ENCODE results near the gene AGAP3. TPM values are rescaled to one million over a fixed set of nuclear protein-coding genes. Genes with fewer than 3 reads are reported as not detected.

AGAP3 gene
- polyA plus RNA-seq, 1 donor (not counting 4 experiments of a cell fraction or from before 2014, with no cell fraction given), result 64.3 TPM

DNA sequence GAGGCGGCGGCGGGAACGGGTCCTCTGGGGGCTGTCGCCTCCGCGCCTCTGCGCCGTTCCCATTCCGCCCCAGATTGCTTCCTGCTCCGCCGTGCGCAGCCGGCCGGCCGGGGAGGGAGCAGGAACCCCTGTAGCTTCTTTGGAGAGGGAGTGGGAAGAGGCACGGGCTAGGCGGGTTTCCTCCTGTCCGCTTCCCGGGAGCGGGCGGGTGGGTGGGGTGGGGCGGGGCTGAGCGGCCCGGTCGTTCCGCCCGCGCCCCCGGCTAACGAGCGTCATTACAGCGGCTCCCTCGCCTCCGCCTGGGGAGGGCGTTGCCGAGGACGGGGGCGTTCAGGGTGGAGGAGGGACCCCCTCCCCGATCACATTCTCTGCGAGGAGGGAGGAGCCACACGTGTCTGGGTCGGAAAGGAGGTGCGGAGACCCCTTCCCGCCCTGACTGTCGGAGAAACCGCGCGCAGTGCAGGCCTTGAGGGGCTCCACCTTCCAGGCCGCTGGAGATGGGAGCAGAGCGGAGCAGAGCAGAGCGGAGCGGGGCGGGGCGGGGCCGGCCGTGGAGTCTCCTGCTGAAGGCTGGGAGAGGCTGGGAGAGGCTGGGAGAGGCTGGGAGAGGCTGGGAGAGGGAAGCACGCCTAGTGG, 39.7 kb downstream of the AGAP3 start:
- Histone ChIP-seq H3K4me1 (ENCODE audit: control insufficient read depth, extremely low read depth, insufficient read depth, low read length) (peaks cover 18% of the 10 kb centered on the region), H3K79me2 (ENCODE audit: control insufficient read depth, insufficient read depth, low read length) (peaks cover 23% of the 10 kb centered on the region), H3K4me3 (ENCODE audit: control insufficient read depth in 2 of 3, extremely low read depth in 1 of 3, insufficient read depth in 2 of 3, low read depth in 1 of 3, low read length in 3 of 3) (peak overlapping the region in 2 of 3 experiments; percentile 10 to 37), H2AFZ (ENCODE audit: control insufficient read depth, low read length) (no peak overlapping the region), H3K9me1 (ENCODE audit: control insufficient read depth, extremely low read depth, insufficient read depth, low read length) (peaks cover 2% of the 10 kb centered on the region), H3K9ac (ENCODE audit: control insufficient read depth, extremely low read depth, insufficient read depth, low read length) (no peak overlapping the region), H3K27ac (ENCODE audit: control insufficient read depth, insufficient read depth, low read length) (no peak overlapping the region), H3K27me3 (ENCODE audit: control insufficient read depth, extremely low read depth, insufficient read depth, low read length) (no peaks in the 10 kb centered on the region), H4K20me1 (ENCODE audit: control insufficient read depth, extremely low read depth, insufficient read depth, low read length) (peaks cover 27% of the 10 kb centered on the region), H3K36me3 (ENCODE audit: control insufficient read depth in 2 of 2, extremely low read depth in 1 of 2, insufficient read depth in 2 of 2, low read length in 2 of 2) (peaks cover 43 to 46% of the 10 kb centered on the region in 2 experiments), H3K4me2 (ENCODE audit: control insufficient read depth, extremely low read depth, insufficient read depth, low read depth, low read length) (peak overlapping the region; percentile 66), H3K9me3 (ENCODE audit: control insufficient read depth, low read depth, low read length) (no peaks in the 10 kb centered on the region)
- no peak for FAIRE-seq
- TF ChIP-seq, protein P1, sequence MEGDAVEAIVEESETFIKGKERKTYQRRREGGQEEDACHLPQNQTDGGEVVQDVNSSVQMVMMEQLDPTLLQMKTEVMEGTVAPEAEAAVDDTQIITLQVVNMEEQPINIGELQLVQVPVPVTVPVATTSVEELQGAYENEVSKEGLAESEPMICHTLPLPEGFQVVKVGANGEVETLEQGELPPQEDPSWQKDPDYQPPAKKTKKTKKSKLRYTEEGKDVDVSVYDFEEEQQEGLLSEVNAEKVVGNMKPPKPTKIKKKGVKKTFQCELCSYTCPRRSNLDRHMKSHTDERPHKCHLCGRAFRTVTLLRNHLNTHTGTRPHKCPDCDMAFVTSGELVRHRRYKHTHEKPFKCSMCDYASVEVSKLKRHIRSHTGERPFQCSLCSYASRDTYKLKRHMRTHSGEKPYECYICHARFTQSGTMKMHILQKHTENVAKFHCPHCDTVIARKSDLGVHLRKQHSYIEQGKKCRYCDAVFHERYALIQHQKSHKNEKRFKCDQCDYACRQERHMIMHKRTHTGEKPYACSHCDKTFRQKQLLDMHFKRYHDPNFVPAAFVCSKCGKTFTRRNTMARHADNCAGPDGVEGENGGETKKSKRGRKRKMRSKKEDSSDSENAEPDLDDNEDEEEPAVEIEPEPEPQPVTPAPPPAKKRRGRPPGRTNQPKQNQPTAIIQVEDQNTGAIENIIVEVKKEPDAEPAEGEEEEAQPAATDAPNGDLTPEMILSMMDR (optimal IDR thresholded peaks at IDR 0.05 in 1 of 3, IDR thresholded peaks at IDR 0.05 in 1 of 3, conservative IDR thresholded peaks at IDR 0.05 in 1 of 3; ENCODE audit: extremely low read depth in 1 of 3, insufficient read depth in 2 of 3, low read length in 3 of 3), result no peak
- TF ChIP-seq EZH2 (IDR thresholded peaks at IDR 0.05; ENCODE audit: low read length), result no peak
- dilution Hi-C loops (cut with MboI; ENCODE audit: extremely low pct_ligation_motif_present, low sequenced_read_pairs), result no loop called here
- no peak for DNase-seq (ENCODE audit: low read depth, low spot score)

DNA sequence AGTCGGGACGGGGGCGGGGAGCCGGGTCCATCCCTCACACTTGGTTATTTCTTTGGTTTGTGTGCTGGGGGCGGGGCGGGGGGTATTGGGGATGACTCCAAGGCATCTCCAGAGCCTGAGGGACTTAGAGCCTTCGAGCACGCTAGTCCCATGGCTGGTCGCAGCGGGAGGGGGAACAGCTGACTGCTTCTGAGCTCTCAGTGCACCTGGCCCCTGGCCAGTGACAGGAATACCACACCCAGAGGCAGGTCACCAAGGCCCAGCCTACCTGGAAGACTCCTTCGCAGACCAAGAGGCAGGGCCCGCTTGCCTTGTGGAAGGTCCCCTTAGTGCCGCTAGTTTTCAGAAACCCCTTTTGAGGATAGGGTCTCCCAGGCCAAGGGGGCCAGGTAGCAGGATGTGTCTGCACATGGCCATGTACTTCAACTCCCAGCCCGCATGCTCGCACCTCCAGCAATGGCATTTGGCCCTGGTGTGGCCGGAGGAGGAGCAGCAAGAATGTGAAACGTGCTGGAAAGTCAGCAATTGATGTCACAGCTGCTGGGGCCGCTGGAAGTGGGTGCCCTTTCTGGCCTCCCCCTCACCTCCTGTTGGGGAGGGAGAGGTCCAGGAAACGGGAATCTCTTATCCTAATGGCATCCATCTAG, 40.3 kb downstream of the AGAP3 start:
- dilution Hi-C loops (cut with MboI; ENCODE audit: extremely low pct_ligation_motif_present, low sequenced_read_pairs), result no loop called here
- no peak for FAIRE-seq
- Histone ChIP-seq H3K27me3 (ENCODE audit: control insufficient read depth, extremely low read depth, insufficient read depth, low read length) (no peaks in the 10 kb centered on the region), H3K4me1 (ENCODE audit: control insufficient read depth, extremely low read depth, insufficient read depth, low read length) (peaks cover 18% of the 10 kb centered on the region), H3K9ac (ENCODE audit: control insufficient read depth, extremely low read depth, insufficient read depth, low read length) (no peak overlapping the region), H2AFZ (ENCODE audit: control insufficient read depth, low read length) (no peak overlapping the region), H3K4me3 (ENCODE audit: control insufficient read depth in 2 of 3, extremely low read depth in 1 of 3, insufficient read depth in 2 of 3, low read depth in 1 of 3, low read length in 3 of 3) (no peak overlapping the region), H3K27ac (ENCODE audit: control insufficient read depth, insufficient read depth, low read length) (no peak overlapping the region), H3K9me3 (ENCODE audit: control insufficient read depth, low read depth, low read length) (no peaks in the 10 kb centered on the region), H3K36me3 (ENCODE audit: control insufficient read depth in 2 of 2, extremely low read depth in 1 of 2, insufficient read depth in 2 of 2, low read length in 2 of 2) (peaks cover 40 to 45% of the 10 kb centered on the region in 2 experiments), H3K4me2 (ENCODE audit: control insufficient read depth, extremely low read depth, insufficient read depth, low read depth, low read length) (no peak overlapping the region), H4K20me1 (ENCODE audit: control insufficient read depth, extremely low read depth, insufficient read depth, low read length) (peaks cover 27% of the 10 kb centered on the region), H3K79me2 (ENCODE audit: control insufficient read depth, insufficient read depth, low read length) (peaks cover 23% of the 10 kb centered on the region), H3K9me1 (ENCODE audit: control insufficient read depth, extremely low read depth, insufficient read depth, low read length) (peaks cover 2% of the 10 kb centered on the region)
- TF ChIP-seq, protein P1 (optimal IDR thresholded peaks at IDR 0.05 in 1 of 3, IDR thresholded peaks at IDR 0.05 in 1 of 3, conservative IDR thresholded peaks at IDR 0.05 in 1 of 3; ENCODE audit: extremely low read depth in 1 of 3, insufficient read depth in 2 of 3, low read length in 3 of 3), result no peak
- DNase-seq (ENCODE audit: low read depth, low spot score), result no peak
